Measurements from ENCODE around the gene TSPAN13.

The TSPAN13 gene

DNA sequence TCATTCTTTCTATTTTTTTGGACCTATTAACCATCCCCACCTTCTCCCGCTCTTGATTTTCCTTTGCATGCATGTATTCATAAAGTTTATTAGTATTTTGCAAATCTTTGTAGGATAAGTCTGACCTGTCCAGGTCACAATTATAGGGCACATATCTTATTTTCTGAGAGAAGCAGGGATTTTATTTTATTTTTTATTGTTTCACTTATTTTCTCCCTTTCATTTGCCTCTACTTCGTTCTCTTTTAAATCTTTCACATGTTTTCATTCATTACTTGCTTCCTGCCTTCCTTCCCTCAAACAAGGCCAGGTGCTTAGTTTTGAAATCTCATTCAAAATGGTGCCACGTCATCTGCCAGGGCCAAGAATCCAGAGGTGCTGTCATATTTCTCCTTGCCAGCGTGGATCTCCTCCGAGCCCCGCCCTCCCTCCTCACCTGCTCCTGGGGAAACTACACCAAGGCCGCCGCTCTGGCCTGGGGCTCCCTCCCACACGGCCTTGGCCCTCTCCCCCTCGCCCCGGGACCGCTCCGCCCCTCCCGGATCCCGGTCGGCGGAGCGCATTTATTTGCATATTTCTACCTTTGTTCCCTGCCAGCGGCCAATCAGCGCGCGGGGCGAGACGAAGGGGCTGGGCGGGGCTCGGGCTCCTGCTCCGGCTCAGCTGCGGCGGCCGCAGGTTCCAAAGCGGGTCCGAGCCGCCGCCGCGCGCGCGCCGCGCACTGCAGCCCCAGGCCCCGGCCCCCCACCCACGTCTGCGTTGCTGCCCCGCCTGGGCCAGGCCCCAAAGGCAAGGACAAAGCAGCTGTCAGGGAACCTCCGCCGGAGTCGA, at the start of gene TSPAN13:
Gene TSPAN13 (plus strand): TSS at position 654 of the 830 bp plus-strand sequence. CDS start 213 bp downstream, outside the sequence.
- DNase-seq (ENCODE audit: low spot score) (peak; percentile 81), FAIRE-seq (peak; percentile 67)

DNA sequence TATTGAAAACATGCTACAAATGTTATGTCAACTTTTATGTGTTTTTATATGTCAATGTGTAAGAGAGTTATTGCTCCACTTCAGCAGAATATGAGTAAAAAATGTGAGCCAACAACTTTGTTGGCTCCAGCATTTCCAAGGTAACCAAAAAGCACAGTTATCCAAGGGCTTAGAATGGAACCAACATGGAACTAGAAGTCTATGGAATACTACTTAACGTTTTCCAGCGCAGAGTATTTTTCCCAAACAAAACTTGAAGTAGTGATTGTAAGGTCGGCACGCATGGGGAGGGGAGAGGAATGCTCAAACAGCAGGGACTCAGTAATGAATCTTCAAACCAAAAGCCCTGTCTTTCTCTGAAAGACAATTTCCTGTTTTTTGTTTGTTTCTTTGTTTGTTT, 45.0 kb upstream of the TSPAN13 start:
- peak; percentile 49 for FAIRE-seq

DNA sequence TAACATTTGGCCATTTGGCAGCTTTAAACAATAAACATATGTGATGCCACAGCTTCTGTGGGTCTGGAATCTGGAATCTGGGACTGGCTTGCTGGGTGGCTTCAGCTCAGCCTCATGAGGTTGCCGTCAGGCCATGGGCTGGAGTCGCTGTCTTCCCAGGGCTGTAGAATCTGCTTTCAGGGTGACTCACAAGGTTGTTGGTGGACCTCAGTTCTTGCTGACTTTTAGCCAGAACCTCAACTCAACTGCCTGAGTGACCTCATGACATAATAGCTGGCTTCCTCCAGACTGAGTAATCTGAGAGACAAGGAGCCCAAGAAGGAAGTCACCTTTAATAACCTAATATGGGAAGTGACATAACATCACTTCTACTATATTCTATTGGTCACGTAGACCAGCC, 44.6 kb upstream of the TSPAN13 start:
- FAIRE-seq, result peak; percentile 99

More for the DNA sequence above, 45.0 kb upstream of the TSPAN13 start:
- DNase-seq (ENCODE audit: low spot score), result peak; percentile 53

DNA sequence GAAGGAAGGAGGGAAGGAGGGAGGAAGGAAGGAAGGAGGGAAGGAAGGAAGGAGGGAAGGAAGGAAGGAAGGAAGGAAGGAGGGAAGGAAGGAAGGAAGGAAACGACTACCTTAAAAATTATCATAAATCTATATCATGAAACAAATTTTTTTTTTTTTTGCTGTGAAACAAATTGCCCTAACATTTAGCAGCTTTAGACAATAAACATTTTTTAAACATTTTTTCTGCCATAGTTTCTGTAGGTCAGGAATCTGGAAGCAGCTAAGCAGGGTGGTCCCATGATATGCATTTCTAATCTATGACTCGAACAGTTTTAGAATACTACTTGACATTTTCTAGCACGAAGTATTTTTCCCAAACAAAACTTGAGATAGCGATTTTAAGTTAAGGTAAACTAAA, 42.9 kb upstream of the TSPAN13 start:
- FAIRE-seq (no peak), DNase-seq (ENCODE audit: low spot score) (no peak)

More for the DNA sequence above, 44.6 kb upstream of the TSPAN13 start:
- DNase-seq (ENCODE audit: low spot score), result peak; percentile 99

DNA sequence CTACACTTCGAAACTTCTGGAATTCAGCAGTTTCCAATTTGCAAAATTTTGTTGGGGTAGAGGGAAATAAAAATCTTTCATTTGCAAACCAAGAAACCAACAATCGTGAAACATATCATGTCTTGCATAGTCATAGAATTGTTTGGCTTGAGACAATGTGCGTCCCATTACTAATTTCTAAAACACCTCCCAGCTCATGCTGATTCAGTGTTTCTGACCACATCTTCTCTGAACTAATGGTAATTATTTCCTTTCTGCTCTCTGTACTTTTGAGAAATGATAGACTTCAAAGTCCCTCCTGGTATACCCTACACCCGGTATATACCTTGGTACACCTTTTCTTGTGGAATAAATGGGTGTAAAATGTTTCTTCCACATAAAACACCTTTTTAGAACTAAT, 41.8 kb upstream of the TSPAN13 start:
- DNase-seq (ENCODE audit: low spot score) (peak; percentile 72), FAIRE-seq (peak; percentile 95)

DNA sequence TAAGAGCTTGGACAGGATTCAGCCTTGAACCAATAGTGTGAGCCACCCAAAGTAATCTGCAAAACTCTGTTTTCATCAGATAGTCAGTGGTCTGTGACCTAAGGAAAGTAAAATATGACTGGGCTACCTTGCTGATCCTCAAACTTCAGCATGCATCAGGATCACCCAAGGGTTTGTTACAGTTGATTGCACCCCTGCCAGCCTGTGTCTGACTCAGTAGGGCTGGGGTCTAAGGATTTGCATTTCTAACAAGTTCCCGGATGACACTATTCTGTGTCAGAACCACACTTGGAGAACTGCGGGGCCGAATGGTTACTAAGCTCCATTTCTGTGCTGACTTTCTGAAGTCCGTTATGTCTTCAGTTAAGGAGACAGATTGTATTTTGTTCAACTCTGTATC, 40.6 kb upstream of the TSPAN13 start:
- peak; percentile 99 for DNase-seq (ENCODE audit: low spot score)
- FAIRE-seq, result peak; percentile 99

DNA sequence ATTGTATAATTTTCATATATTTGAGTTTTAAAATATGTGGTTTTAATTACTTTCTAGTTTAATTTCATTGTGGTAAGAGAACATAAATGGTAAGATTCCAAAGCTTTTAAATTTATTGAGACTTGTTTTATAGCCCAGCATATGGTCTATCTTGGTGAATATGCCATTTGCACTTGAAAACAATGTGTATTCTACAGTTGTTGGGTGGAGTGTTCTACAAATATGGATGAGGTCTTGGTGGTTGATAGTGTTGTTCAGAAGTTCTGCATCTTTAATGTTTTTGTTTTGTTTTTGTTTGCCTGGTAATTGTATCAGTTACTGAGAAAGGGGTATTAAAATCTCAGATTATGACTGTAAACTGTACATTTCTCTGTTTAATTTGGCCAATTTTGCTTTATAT, 37.6 kb upstream of the TSPAN13 start:
- FAIRE-seq (no peak), DNase-seq (ENCODE audit: low spot score) (no peak)

DNA sequence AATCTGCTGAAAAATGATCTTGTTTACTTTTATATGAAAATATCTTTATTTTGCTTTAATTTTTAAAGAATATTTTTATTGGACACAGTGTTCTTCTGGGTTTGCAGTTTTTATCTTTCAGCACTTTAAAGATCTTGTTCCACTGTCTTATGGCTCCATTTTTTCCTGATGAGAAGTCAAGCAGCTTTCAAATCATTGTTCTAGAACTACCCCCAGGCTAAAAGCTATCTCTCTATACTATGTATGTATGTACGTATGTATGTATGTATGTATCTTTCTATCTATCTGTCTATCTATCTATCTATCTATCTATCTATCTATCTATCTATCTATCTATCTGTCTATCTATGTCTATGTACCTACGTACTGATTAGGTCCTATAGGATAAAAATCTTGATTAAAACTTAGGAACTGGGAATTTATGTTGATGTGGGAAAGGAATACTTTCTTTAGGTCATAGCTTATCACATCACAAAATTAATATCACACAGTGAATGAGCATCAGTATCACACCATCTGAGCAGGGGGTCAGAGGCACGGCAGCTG, 35.4 kb upstream of the TSPAN13 start:
- DNase-seq (ENCODE audit: low spot score) (no peak), FAIRE-seq (peak; percentile 51)

DNA sequence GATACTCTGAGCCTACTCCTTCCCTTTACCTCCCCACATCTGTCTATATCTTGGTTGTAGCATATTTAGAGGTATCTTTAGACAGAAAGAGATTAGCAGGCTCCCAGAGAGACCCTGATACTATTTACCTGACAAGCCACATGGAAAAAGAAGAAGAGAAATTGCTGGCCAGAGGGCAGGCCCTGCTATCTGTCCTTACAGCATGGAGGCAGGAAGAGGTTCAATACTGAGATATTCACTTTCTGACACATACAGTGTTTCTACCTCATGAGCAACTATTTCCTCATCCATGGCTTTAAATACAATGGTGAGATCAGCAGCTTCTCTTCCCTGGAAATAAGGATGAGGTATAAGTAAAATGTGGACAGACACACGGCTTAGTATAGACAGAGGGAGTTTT, 33.9 kb upstream of the TSPAN13 start:
- FAIRE-seq (no peak), DNase-seq (ENCODE audit: low spot score) (no peak)

DNA sequence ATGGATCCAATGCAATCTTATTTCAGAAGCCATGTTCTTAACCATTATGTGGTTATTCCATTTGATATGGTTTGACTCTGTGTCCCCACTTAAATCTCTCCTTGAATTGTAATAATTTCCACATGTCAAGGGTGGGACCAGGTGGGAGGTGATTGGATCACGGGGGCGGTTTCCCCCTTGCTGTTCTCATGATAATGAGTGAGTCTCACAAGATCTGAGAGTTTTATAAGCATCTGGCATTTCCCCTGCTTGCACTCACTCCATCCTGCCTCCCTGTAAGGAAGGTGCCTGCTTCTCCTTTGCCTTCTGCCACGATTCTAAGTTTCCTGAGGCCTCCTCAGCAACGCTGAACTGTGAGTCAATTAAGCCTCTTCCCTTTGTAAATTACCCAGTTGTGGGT, 32.0 kb upstream of the TSPAN13 start:
- no peak for FAIRE-seq
- no peak for DNase-seq (ENCODE audit: low spot score)

DNA sequence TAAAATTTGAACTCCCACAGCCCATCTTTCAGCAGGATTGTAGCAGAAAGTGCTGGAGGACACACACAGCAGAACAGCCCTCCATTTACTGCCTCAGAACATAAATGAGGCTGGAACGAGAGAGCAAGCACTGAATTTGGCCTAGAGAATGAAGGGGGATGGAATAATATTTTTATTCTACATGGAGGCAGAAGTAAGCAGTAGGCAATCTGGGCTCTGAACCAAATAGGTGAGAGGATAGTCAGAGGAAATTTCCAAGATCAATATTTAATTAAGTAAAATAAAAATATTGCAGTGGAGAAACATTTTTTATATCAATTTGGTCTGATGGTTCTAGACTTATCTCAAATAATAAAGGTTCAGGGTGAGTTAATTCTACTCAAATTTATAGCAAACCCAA, 29.2 kb upstream of the TSPAN13 start:
- FAIRE-seq, result no peak
- no peak for DNase-seq (ENCODE audit: low spot score)

DNA sequence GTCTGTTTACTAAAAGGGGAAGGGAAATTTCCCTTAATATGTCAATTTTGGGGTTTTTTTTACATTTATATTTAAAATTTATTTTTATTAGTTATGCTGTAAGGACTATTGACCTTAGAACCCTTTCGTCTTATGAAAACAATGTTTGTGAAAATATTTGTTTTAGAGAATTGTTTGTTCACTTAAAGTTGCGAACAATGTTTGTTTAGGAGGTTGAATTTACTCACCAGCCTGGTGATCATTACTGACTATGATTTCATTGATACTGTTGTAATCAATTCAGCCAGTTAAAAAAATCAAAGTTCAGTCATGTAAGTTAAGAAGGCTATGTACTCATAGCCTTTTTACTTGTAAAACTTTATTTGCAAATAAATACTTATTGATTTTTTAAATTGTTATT, 27.4 kb upstream of the TSPAN13 start:
- no peak for DNase-seq (ENCODE audit: low spot score)
- no peak for FAIRE-seq

DNA sequence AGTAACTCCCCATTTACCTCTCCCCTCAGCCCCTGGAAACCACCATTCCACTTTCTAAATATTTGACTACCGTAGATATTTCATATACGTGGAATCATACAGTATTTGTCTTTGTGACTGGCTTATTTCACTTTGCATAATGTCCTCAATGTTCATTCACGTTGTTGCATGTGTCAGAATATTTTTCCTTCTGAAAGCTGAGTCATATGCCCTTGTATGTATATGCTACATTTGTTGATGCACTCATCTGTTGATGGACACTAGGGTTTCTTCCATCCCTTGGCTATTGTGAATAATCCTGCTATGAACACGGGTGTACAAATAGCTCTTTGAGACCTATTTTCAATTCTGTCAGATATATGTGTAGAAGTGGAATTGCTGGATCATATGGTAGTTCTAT, 25.8 kb upstream of the TSPAN13 start:
- FAIRE-seq (no peak), DNase-seq (ENCODE audit: low spot score) (no peak)

DNA sequence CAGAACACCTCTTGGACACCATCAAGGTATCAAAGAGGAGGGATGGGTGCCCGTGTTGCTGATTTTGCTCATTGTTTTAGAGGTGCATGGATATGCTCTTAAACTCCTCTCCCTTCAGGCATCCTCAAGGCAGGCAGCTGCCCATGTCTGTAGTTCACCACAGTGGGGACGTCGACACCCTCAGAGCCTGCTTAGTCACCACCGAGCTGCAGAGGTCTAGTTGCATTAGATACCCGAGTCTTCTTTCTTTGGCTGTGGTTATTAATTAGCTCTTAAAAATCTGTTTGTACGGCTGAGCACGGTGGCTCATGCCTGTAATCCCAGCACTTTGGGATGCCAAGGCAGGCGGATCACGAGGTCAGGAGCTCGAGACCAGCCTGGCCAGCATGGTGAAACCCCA, 24.7 kb upstream of the TSPAN13 start:
- FAIRE-seq (no peak), DNase-seq (ENCODE audit: low spot score) (peak; percentile 26)

DNA sequence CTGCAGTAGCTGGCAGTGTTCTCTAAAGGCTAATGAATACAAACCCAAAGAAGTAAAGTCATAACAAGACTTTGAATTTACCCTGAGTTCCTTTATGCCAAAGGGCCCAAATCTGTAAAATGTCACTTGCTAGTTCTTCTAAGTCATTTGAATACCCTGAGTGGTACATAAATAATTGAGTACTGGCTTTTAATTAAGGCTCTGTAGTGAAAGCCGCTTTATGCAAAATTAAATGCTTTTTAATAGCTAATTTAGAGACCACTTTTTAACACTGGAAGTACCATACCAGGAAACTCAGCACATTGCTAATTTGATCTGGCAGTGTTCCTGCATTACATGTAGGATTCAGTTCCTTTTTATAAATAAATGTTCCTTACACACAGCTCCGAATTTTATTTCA, 24.0 kb upstream of the TSPAN13 start:
- no peak for FAIRE-seq
- no peak for DNase-seq (ENCODE audit: low spot score)

DNA sequence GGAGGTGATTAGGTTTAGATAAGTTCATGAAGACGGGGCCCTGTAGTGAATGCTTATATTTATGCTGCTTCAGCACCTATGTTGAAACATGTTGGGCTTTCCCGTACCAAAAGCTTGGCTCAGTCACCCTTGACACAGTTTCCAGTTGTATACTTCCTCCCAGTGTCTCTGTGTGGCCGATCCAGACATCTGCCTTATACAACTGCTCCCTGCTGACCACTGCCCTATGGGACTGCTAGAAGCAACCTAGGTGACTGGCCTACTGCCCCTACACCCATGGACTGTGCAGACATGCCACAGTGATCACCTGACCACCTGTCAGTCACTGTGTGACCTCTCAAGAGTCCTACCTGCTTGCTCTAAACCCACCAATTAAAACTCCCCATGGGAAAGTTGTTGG, 22.6 kb upstream of the TSPAN13 start:
- DNase-seq (ENCODE audit: low spot score) (no peak), FAIRE-seq (no peak)

DNA sequence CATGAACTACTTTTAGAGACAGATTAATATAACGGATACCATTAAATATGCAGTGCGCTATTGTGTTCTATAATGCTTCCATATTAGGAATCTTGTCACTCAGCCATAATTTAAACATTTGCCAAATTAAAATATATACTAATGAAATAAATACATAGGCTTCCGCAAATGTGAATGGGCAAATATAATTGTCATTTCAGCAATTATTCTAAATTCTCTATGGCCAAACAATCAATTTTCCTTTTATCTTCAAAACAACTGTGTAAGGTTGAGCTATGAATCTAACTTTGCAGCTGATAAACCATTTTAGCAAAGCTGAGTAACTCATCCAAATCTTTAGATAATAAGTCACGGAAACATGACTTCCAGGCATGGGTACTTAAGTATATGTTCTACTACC, 20.7 kb upstream of the TSPAN13 start:
- DNase-seq (ENCODE audit: low spot score) (no peak), FAIRE-seq (no peak)

DNA sequence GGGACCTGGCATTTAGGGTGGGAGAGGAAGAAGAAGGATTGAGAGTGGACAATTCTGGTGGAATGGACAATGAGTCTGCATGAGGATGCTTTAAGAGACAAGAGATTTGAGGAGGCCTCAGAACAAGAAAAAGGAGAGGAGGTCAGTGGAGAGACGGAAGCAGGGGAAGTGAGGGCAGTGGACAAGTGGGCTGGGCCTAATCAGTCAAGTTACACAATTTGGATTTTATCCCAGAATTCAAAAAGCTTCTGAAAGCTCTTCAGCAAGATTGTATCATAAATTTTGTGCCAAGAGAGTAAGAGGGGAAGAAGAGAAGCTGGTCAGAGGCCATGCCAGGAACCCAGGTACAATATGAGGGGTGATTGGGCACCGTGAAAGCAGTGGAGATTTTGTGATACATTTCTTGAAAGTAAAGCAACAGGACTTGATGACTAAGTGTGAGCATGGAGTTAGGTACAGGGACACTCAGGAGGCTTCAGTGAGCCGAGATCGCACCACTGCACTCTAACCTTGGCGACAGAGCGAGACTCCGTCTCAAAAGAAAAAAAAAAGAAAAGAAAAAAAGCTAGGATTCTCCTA, 19.3 kb upstream of the TSPAN13 start:
- no peak for FAIRE-seq

DNA sequence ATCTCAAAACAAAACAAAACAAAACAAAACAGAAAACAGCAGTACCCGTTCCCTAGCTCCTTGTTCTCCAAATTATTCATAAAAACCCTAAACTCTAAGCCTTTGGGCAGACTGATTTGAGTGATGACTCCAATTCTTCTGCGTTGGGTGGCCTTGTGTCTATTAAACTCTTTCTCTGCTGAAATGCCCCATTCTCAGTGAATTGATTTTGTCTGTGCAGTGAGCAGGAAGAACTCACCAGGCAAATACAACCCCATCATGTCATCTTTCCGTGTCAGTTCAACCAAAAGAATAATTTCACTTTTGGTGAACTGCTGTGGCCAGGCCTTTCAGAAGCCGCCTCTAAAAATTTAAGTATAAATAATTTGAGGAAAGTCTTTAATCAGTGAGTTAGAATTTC, 18.5 kb upstream of the TSPAN13 start:
- no peak for DNase-seq (ENCODE audit: low spot score)
- no peak for FAIRE-seq

More for the DNA sequence above, 19.3 kb upstream of the TSPAN13 start:
- DNase-seq (ENCODE audit: low spot score), result no peak

DNA sequence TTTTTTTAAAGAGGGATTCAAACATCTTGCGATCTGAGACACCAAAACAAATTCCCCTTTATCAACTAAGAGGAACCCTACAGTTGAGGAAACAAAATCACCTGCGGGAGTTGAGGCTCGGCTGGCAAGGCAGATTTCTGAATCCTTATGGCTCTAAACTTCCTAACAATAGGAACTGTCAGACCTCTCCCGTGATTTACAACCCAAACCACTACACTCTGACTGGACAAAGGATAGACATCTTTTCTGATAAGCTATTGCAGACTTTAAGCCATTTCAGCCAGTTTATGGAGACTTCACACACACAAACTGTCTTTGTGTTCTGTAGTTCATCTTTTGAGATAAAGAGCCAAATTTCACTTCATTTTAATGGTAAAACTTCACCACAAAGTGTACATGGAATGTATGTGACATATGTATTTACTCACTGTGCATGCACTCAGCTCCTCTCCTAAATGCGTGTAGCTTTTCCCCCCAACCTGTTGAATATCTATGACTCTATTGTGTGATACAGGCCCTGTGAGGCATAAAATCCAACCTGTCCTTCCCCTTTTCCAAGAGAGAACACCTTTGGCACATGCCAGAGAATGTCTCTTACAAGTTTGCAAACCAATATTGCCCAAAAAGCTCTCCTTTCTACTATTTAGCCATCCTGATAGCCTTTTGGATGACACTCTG, 15.4 kb upstream of the TSPAN13 start:
- no peak for DNase-seq (ENCODE audit: low spot score)
- no peak for FAIRE-seq

DNA sequence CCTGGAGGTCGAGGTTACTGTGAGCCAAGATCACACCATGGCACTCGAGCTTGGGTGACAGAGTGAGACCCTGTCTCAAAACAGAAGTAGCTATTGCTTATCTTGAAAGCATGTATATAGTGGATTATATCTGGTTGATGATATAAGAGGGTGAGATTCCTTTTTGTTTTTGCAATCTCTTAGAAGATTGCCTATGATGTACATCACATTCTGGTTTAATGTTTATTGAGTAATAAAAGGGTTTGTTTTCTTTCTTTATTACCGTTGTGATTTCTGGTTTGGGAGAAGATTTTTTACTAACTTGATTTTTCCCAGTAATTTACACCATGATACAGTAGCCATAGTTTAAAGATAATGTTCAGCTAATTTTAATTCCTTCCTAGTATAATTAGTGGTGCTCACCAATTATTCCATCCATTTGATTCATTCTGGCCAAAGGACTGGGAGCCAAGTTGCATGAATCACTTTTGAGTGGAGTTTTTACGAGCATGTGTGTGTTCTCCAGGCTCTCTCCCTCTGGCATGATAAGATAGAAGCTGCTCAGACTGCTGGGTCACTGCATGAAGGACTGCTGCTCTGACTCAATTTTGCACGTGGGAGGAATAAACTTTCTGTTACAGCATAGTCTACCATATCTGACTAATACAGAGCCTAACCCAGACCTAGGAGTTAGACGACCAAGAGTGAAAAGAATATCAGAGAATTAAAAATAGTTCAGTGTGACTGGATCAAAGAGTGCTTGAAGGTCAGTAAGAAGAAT, 13.5 kb upstream of the TSPAN13 start:
- DNase-seq (ENCODE audit: low spot score) (peak; percentile 93), FAIRE-seq (peak; percentile 96)

DNA sequence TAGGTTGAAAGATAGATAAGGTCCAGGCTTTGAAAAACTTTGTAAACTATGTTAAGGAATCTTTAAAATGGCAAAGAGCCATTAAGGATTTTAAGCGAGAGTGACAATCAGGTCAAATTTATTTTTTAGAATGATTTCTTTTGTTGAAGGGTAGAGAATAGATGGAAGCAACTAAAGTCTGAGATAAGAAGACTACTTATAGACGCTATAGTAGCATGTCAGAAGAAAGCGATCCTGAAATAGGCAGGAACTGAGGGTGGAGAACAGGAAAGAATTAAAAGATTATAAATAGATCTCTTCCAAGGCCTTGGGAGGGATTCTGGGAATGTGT, 13.0 kb upstream of the TSPAN13 start:
- no peak for DNase-seq (ENCODE audit: low spot score)
- no peak for FAIRE-seq
